HG03442 (cell line): Measurements from ENCODE around the gene NTSR1.

Source experiments
- ATAC-seq: cut with Tn5 transposase; IDR thresholded peaks from one replicate; pipeline ENCODE4 v1.9.1; 2021; ENCODE audit warnings: mild to moderate bottlenecking, moderate library complexity; ENCODE audit not compliant: unreplicated experiment

Gene NTSR1

DNA sequence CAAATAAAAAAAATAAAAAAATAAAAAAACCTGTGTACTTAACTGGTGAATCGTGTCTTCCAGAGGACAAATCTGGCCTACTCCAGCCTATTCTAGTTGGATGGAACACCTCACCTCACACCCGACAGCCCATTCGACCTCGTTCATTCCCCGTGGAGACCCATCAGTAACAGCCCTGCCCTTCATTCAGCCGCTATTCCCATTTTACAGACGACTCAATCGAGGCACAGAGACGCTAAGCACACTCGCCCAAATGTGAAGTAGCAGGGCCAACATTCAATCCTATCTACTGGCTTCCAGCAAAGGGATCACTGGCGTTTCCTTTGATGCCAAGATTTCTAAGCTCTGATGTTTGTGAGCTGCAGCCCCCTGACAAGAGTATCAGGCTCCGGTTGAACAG lies 1.8 kb upstream of the NTSR1 start:
- no peak for ATAC-seq

DNA sequence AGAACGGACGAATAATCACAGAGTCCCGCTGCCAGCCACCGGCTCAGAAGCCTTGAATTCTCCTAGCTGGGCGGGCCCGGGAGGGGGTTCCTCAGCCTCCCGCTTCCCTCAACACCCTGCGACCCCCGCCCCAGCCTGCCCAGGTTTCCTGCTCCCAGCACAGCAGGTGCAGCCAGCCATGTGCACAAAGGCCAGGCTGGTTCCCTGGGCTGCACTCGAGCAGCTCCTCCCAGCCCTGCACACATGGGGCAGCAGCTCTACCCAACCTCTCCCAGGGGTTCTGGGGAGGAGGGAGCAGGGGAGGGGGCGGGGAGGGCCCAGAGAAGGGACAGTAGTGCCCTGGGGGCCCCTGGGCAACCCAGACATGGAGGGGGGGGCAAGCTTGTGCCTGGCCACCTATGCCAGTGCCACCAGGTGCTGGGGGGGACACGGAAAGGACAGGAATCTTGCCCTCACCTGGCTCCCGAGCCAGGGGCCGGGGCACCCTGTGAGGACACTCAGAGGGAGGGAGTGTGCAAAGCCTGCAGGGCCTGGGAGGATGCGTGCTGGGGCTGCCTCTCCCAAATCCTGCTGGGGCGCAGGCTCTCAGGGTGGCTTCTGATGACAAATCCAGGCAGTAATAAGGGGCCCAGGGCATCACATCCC lies 1.2 kb upstream of the NTSR1 start:
- ATAC-seq: no peak

GRCh38 chr20:62707921-62708521 lies 615 bp upstream of the NTSR1 start:
- no peak for ATAC-seq

DNA sequence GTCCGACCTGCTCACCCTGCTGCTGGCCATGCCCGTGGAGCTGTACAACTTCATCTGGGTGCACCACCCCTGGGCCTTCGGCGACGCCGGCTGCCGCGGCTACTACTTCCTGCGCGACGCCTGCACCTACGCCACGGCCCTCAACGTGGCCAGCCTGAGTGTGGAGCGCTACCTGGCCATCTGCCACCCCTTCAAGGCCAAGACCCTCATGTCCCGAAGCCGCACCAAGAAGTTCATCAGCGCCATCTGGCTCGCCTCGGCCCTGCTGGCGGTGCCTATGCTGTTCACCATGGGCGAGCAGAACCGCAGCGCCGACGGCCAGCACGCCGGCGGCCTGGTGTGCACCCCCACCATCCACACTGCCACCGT lies 885 bp downstream of the NTSR1 start:
- no peak for ATAC-seq

GRCh38 chr20:62710221-62710885 lies 1.7 kb downstream of the NTSR1 start:
- no peak for ATAC-seq

GRCh38 chr20:62710886-62711702 lies 2.5 kb downstream of the NTSR1 start:
- ATAC-seq: no peak

GRCh38 chr20:62711703-62712101 lies 3.1 kb downstream of the NTSR1 start:
- no peak for ATAC-seq

- no peak for ATAC-seq
These were observed 4.0 kb downstream of the NTSR1 start for GRCh38 chr20:62712606-62713005.

GRCh38 chr20:62714006-62714405 lies 5.4 kb downstream of the NTSR1 start:
- no peak for ATAC-seq

- no peak for ATAC-seq
These were observed 6.2 kb downstream of the NTSR1 start for GRCh38 chr20:62714799-62715198.

DNA sequence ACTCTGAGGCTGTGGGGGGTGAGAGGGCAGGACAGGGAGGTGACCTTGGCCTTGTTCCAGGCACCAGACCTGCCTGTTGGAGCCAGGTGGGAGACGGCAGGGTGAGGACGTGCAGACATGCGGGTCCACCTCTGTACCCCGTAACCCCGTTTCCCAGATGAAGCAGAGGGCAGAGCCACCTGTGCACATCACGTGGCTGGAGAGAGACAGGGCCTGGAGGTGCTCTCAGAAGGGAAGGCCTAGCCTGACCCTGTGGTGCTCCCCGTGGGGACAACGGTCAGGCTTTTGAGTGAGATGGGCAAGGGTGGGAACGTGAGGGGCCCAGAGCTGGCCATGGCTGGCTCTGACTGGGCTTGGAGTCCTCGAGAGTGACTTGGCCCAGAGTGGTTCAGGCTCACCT lies 6.6 kb downstream of the NTSR1 start:
- no peak for ATAC-seq

- no peak for ATAC-seq
These were observed 7.7 kb downstream of the NTSR1 start for GRCh38 chr20:62716198-62716940.

GRCh38 chr20:62716941-62717310 lies 8.3 kb downstream of the NTSR1 start:
- ATAC-seq: no peak

GRCh38 chr20:62717933-62718332 lies 9.3 kb downstream of the NTSR1 start:
- no peak for ATAC-seq

- no peak for ATAC-seq
These were observed 9.9 kb downstream of the NTSR1 start for GRCh38 chr20:62718546-62718945.

- ATAC-seq: no peak
These were observed 10.8 kb downstream of the NTSR1 start for GRCh38 chr20:62719250-62719935.

GRCh38 chr20:62721511-62722370 lies 13.1 kb downstream of the NTSR1 start:
- ATAC-seq: no peak

DNA sequence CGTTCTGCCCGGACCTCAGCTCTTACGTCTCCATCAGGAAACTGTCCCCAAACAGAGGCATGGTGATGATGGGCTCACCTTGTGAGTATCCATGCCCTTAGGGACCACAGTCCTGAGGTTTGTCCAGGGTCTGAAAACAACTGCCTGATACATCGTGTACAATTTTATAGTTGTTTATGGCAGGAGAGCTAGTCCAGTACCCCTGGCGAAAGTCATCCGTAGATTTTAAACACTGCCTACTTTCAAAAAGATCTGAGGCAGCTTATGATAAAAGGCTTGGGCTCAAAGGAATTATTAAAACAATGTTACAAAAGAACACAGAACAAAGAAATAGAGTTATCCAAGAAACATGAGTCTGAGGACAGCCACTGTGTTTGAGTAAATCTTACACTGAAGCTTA lies 14.0 kb downstream of the NTSR1 start:
- no peak for ATAC-seq

GRCh38 chr20:62723351-62723750 lies 14.7 kb downstream of the NTSR1 start:
- no peak for ATAC-seq
